IMR-90 (cell line): ENCODE results near the gene ISM1. TPM values are rescaled to one million over a fixed set of nuclear protein-coding genes. Genes with fewer than 3 reads are reported as not detected.

Source experiments
- ATAC-seq: fragments of 200-7000 bp; cut with Tn5 transposase; 2 replicates; pipeline ENCODE4 v1.9.1; 2020; ENCODE audit warnings: low read depth, mild to moderate bottlenecking, moderate library complexity
- BruUV-seq: library from RNA; stranded (reverse); fragments of 400-500 nt; replicated peaks from 2 replicates; lab custom pipeline; 2021; lab: Mats Ljungman, UMichigan
- CTCF ChIA-PET: fragments of 300-600 bp; formaldehyde crosslinking; extraction: SDS; loops from one replicate; lab custom pipeline; 2021; ENCODE audit warnings: antibody characterized with exemption; lab: Yijun Ruan, JAX
- POLR2A ChIA-PET: fragments of 300-600 bp; sonication (Branson Sonifier 250); formaldehyde crosslinking; loops from one replicate; lab custom pipeline; 2022; ENCODE audit warnings: antibody characterized with exemption; ENCODE audit not compliant: unreplicated experiment; lab: Charles Lee
- DNase-seq: peaks from one replicate; pipeline ENCODE4 v3.0.0; 2013
- H2AFZ ChIP-seq: replicated peaks from 2 replicates; pipeline ENCODE3; 2013; ENCODE audit warnings: low read length, mild to moderate bottlenecking; ENCODE audit not compliant: poor library complexity
- H2AK5ac ChIP-seq: 2 replicates; pipeline ENCODE4 v1.6.1; 2013; ENCODE audit warnings: low read depth, low read length, inconsistent platforms
- H2AK9ac ChIP-seq: replicated peaks from 2 replicates; pipeline ENCODE3; 2013; ENCODE audit warnings: mild to moderate bottlenecking, low read depth, low read length, moderate library complexity; ENCODE audit not compliant: poor library complexity
- H2BK120ac ChIP-seq: 2 replicates; pipeline ENCODE4 v1.6.1; 2013; ENCODE audit warnings: low read depth, low read length, inconsistent platforms
- H2BK15ac ChIP-seq: 3 replicates; pipeline ENCODE4 v1.6.1; 2013; ENCODE audit warnings: low read depth, low read length, inconsistent platforms
- H2BK20ac ChIP-seq: 2 replicates; pipeline ENCODE4 v1.6.1; 2013; ENCODE audit warnings: low read depth, mild to moderate bottlenecking, inconsistent platforms, low read length, moderate library complexity
- H2BK5ac ChIP-seq: 2 replicates; pipeline ENCODE4 v1.6.1; 2013; ENCODE audit warnings: mild to moderate bottlenecking, low read depth, low read length, inconsistent platforms; ENCODE audit not compliant: poor library complexity, severe bottlenecking
- H3K14ac ChIP-seq: replicated peaks from 2 replicates; pipeline ENCODE4 v1.6.1; 2013; ENCODE audit warnings: low read depth, low read length, inconsistent platforms
- H3K18ac ChIP-seq: 2 replicates; pipeline ENCODE4 v1.6.1; 2013; ENCODE audit warnings: low read depth, low read length, control low read depth
- H3K23ac ChIP-seq: 2 replicates; pipeline ENCODE4 v1.6.1; 2013; ENCODE audit warnings: low read depth, low read length, inconsistent platforms
- H3K27ac ChIP-seq: 2 replicates; pipeline ENCODE4 v1.5.1; 2013; ENCODE audit warnings: mild to moderate bottlenecking, control low read depth, low read length; ENCODE audit not compliant: insufficient read depth
- H3K27me3 ChIP-seq: 2 replicates; pipeline ENCODE4 v1.6.1; 2013; ENCODE audit warnings: low read length; ENCODE audit not compliant: control insufficient read depth, insufficient read depth
- H3K36me3 ChIP-seq: 2 replicates; pipeline ENCODE4 v1.6.1; 2013; ENCODE audit warnings: low read length, mixed read lengths; ENCODE audit not compliant: control insufficient read depth, insufficient read depth
- H3K4ac ChIP-seq: 2 replicates; pipeline ENCODE4 v1.6.1; 2013; ENCODE audit warnings: low read depth, low read length, inconsistent platforms
- H3K4me1 ChIP-seq: 2 replicates; pipeline ENCODE4 v1.6.1; 2013; ENCODE audit warnings: low read length, mixed read lengths; ENCODE audit not compliant: control insufficient read depth, insufficient read depth
- H3K4me2 ChIP-seq: 2 replicates; pipeline ENCODE4 v1.6.1; 2013; ENCODE audit warnings: low read depth, mild to moderate bottlenecking, control low read depth, low read length, moderate library complexity
- H3K4me3 ChIP-seq: 2 replicates; pipeline ENCODE4 v1.5.1; 2013; ENCODE audit warnings: low read depth, mild to moderate bottlenecking, control low read depth, low read length, moderate library complexity; ENCODE audit not compliant: insufficient read depth
- H3K56ac ChIP-seq: 2 replicates; pipeline ENCODE4 v1.6.1; 2013; ENCODE audit warnings: low read length, inconsistent platforms; ENCODE audit not compliant: insufficient read depth; ENCODE audit errors: extremely low read depth
- H3K79me1 ChIP-seq, 2 experiments: 2 replicates each; pipeline ENCODE4 v1.6.1; 2013; ENCODE audit warnings: low read length in 2 of 2, inconsistent platforms in 1 of 2, low read depth in 1 of 2
- H3K9ac ChIP-seq: 2 replicates; pipeline ENCODE4 v1.6.1; 2013; ENCODE audit warnings: low read depth, low read length, control low read depth
- H3K9me1 ChIP-seq: 2 replicates; pipeline ENCODE4 v1.6.1; 2013; ENCODE audit warnings: low read length, inconsistent platforms; ENCODE audit not compliant: insufficient read depth
- H3K9me3 ChIP-seq: 2 replicates; pipeline ENCODE4 v1.6.1; 2013; ENCODE audit warnings: low read length; ENCODE audit not compliant: control insufficient read depth, insufficient read depth
- H4K20me1 ChIP-seq: 2 replicates; pipeline ENCODE4 v1.6.1; 2013; ENCODE audit warnings: low read length, inconsistent platforms; ENCODE audit not compliant: insufficient read depth
- H4K5ac ChIP-seq: 2 replicates; pipeline ENCODE4 v1.6.1; 2013; ENCODE audit warnings: mild to moderate bottlenecking, low read depth, low read length, control low read depth
- H4K8ac ChIP-seq, 2 experiments: 2 replicates each; pipeline ENCODE4 v1.6.1; 2013; ENCODE audit warnings: low read depth in 2 of 2, low read length in 2 of 2, control low read depth in 1 of 2, inconsistent platforms in 1 of 2
- H4K91ac ChIP-seq: 2 replicates; pipeline ENCODE4 v1.6.1; 2013; ENCODE audit warnings: low read depth, low read length, inconsistent platforms; ENCODE audit not compliant: insufficient read depth
- CHD1 ChIP-seq: IDR thresholded peaks from 2 replicates; pipeline ENCODE4 v1.6.1; 2012; ENCODE audit warnings: low read depth, low read length, improper control_type of control experiment
- POLR2A ChIP-seq: IDR thresholded peaks from 2 replicates; pipeline ENCODE4 v1.6.1; 2012; ENCODE audit warnings: mild to moderate bottlenecking, low read depth, low read length
- WGBS, 2 experiments: methylation state at CpG; one replicate each; pipeline versions ENCODE4 v1.1.5 to v1.1.7; 2013; ENCODE audit warnings: missing lambda C conversion rate in 2 of 2; ENCODE audit not compliant: insufficient read length in 1 of 2; ENCODE audit errors: extremely low coverage in 2 of 2; 5-methylcytosine and 5-hydroxymethylcytosine counted together
- dilution Hi-C: fragments of 300-500 bp; cut with HindIII; formaldehyde crosslinking; loops from one replicate; pipeline ENCODE4 v1.14.3; 2018; ENCODE audit warnings: low sequenced_read_pairs; ENCODE audit not compliant: unreplicated experiment
- in situ Hi-C: fragments of 300-500 bp; cut with MboI; formaldehyde crosslinking; loops from 3 replicates; pipeline ENCODE4 v1.14.3; 2019; ENCODE audit warnings: low sequenced_read_pairs, inconsistent platforms, mixed read lengths
- intact Hi-C: fragments of 100-400 bp; cut with micrococcal nuclease; formaldehyde crosslinking; loops from 2 replicates; pipeline ENCODE4 v1.10.0; 2022
- polyA plus RNA-seq, 3 experiments: library from polyadenylated mRNA; depleted of rRNA; stranded (reverse); fragments of >200 nt; gene quantifications; 2 replicates each; pipeline ENCODE4 v1.2.3, GENCODE V29; 2012; ENCODE audit warnings: low replicate concordance in 1 of 3
- total RNA-seq: library from RNA; depleted of rRNA; stranded (reverse); fragments of >200 nt; gene quantifications from 2 replicates; pipeline ENCODE4 v1.2.3, GENCODE V29; 2012
- TF ChIP-seq, protein P1 (sequence below): fragments of 150-350 bp; IDR thresholded peaks from 2 replicates; pipeline ENCODE4 v1.6.1; 2016; ENCODE audit warnings: low read depth, mild to moderate bottlenecking, low read length, moderate library complexity, borderline replicate concordance

The ISM1 gene
- total and polyA plus RNA-seq, 2 of the 4 experiments (the other 2 are of a cell fraction) = not detected

DNA sequence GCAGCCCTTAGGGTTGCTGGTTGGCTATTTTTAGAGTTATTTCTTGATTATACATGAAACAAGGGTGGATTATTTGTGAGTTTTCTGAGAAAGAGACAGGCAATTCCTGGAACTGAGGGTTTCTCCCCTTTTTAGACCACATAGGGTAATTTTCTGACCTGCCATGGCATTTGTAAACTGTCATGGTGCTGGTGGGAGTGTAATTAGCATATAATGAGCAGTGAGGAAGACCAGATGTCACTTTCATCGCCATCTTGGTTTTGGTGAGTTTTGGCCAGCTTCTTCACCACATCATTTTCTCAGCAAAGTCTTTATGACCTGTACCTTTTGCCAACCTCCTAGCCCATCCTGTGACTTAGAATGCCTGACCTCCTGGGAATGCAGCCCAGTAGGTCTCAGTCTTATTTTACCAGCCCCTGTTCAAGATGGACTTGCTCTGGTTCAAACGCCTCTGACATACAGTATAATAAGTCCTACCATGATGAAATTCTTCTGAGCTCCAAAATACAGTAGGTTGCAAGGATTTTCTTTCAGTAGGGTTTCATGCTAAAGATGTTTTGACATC, 117.1 kb downstream of the ISM1 start:
- Histone ChIP-seq H3K79me1 (no peaks in the 10 kb centered on the region), H3K4ac (no peak overlapping the region), H2AK5ac (no peak overlapping the region), H4K8ac (no peak overlapping the region), H2BK20ac (no peak overlapping the region), H3K56ac (no peak overlapping the region), H4K20me1 (no peaks in the 10 kb centered on the region), H2BK120ac (no peak overlapping the region), H3K14ac (no peak overlapping the region), H3K36me3 (no peaks in the 10 kb centered on the region), H2BK5ac (no peak overlapping the region), H3K4me2 (no peak overlapping the region), H3K27ac (no peak overlapping the region), H3K9ac (no peak overlapping the region), H2BK15ac (no peak overlapping the region), H3K4me1 (peaks cover 2% of the 10 kb centered on the region; the same call in 1 of the 2 replicates), H3K18ac (no peak overlapping the region), H2AFZ (no peak overlapping the region), H2AK9ac (no peak overlapping the region), H3K23ac (no peak overlapping the region), H3K9me1 (no peaks in the 10 kb centered on the region; the same call in 1 of the 2 replicates), H3K4me3 (no peak overlapping the region), H4K5ac (no peak overlapping the region), H4K91ac (no peak overlapping the region), H3K9me3 (no peaks in the 10 kb centered on the region), H3K27me3 (peaks cover 3% of the 10 kb centered on the region)
- TF ChIP-seq, protein P1, sequence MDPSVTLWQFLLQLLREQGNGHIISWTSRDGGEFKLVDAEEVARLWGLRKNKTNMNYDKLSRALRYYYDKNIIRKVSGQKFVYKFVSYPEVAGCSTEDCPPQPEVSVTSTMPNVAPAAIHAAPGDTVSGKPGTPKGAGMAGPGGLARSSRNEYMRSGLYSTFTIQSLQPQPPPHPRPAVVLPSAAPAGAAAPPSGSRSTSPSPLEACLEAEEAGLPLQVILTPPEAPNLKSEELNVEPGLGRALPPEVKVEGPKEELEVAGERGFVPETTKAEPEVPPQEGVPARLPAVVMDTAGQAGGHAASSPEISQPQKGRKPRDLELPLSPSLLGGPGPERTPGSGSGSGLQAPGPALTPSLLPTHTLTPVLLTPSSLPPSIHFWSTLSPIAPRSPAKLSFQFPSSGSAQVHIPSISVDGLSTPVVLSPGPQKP = no peak
- TF ChIP-seq POLR2A (no peak), CHD1 (no peak)
- in situ Hi-C loops (no loop called here), intact Hi-C loops (no loop called here), dilution Hi-C loops (no loop called here)
- BruUV-seq = no TSS peak
- ATAC-seq = no peak
- DNase-seq = no peak
- CTCF ChIA-PET = no interaction called here
- POLR2A ChIA-PET = no interaction called here
- WGBS, 2 experiments = no CpG with 5 or more reads among the region's 2 CpGs
